NB4 (cell line): ENCODE data around the gene LRRK1.

Source experiments
- POLR2A ChIP-seq: IDR thresholded peaks from 2 replicates; pipeline ENCODE4 v1.6.1; 2011; ENCODE audit warnings: mild to moderate bottlenecking; ENCODE audit not compliant: insufficient read length; ENCODE audit errors: extremely low read depth
- TF ChIP-seq, protein P1 (sequence below): IDR thresholded peaks from one replicate; pipeline ENCODE4 v1.5.1; 2012; ENCODE audit warnings: low read depth, low read length

DNA sequence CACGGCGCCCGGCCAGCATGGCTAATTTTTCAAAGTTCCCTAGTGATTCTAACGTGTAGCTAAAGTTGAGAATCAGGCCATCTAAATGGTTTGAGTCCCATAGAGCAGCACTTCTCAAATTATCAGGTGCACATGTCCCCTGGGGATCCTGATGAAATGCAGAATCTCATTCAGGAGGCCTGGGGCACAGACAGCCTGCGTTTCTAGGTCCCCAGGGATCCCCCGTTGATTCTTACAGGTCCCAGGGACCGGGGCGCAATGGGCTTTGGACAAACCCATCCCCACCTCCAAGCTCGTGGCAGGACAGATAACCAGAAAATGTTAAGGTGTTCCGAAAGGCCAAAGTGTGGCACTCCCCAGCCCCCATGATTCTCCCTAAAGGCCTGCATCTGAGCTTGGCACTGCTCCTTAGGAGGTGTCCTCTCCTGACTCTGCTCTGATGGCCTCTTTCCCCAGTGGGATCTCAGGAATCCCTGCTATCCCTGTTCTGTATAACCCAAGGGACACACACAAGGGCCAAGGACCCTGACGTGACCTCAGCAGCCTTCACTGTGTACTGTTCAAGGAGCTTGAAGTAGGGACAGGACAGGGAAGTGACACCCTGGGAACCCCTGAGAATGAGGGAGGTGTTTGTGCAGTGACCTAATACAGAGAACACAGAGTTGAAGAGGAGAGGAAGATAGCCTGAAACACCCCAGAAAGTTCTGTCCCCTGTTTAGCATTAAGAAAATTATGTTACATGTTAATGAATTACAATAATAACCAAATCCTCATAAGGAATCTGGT is 8.0 kb downstream of the LRRK1 start:
- no peak for TF ChIP-seq POLR2A
- TF ChIP-seq, protein P1, sequence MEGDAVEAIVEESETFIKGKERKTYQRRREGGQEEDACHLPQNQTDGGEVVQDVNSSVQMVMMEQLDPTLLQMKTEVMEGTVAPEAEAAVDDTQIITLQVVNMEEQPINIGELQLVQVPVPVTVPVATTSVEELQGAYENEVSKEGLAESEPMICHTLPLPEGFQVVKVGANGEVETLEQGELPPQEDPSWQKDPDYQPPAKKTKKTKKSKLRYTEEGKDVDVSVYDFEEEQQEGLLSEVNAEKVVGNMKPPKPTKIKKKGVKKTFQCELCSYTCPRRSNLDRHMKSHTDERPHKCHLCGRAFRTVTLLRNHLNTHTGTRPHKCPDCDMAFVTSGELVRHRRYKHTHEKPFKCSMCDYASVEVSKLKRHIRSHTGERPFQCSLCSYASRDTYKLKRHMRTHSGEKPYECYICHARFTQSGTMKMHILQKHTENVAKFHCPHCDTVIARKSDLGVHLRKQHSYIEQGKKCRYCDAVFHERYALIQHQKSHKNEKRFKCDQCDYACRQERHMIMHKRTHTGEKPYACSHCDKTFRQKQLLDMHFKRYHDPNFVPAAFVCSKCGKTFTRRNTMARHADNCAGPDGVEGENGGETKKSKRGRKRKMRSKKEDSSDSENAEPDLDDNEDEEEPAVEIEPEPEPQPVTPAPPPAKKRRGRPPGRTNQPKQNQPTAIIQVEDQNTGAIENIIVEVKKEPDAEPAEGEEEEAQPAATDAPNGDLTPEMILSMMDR = no peak
